Stimulated activated CD8-positive, alpha-beta memory T cell treated with anti-CD3 and anti-CD28 coated beads, Interleukin-15, amount 100 ng/mL, for 48 hours (primary cell): Measurements from ENCODE around the gene AHCYL2.
"Not testable (repeated sequence)": the region's sequence is repeated elsewhere in the genome, so short reads cannot be mapped to it uniquely, and the experiment has no call there.

Source experiments
- DNase-seq, 2 donors: peaks; one replicate each; pipeline ENCODE4 v3.0.0-alpha.2; 2020; ENCODE audit warnings: low read depth in 2 of 2

AHCYL2 gene

GRCh38 chr7:129423700-129424410 lies 199.0 kb downstream of the AHCYL2 start:
- no peak for DNase-seq

- no peak for DNase-seq
Observed at GRCh38 chr7:129426482-129426881, 201.7 kb downstream of the AHCYL2 start.

GRCh38 chr7:129427526-129428045 lies 202.8 kb downstream of the AHCYL2 start:
- DNase-seq: no peak

GRCh38 chr7:129431911-129432643 lies 207.2 kb downstream of the AHCYL2 start:
- no peak for DNase-seq

- DNase-seq: peak; percentile 90 to 92
Observed at GRCh38 chr7:129433847-129434674, 209.2 kb downstream of the AHCYL2 start, which contains the start of gene STRIP2. TSS of gene STRIP2 (plus strand) at chr7:129434432. CDS start at chr7:129434473, 41 bp downstream.

- no peak for DNase-seq
Observed at GRCh38 chr7:129434675-129435318, 210.0 kb downstream of the AHCYL2 start.

- no peak for DNase-seq
Observed at GRCh38 chr7:129435414-129435829, 210.6 kb downstream of the AHCYL2 start.

GRCh38 chr7:129436335-129436923 lies 211.6 kb downstream of the AHCYL2 start:
- DNase-seq: no peak

- no peak for DNase-seq
Observed at GRCh38 chr7:129437190-129437589, 212.4 kb downstream of the AHCYL2 start.

GRCh38 chr7:129438281-129438838 lies 213.5 kb downstream of the AHCYL2 start:
- no peak for DNase-seq

- DNase-seq: peak; percentile 53 to 58
Observed at GRCh38 chr7:129438839-129439651, 214.2 kb downstream of the AHCYL2 start.

GRCh38 chr7:129439963-129440625 lies 215.3 kb downstream of the AHCYL2 start:
- no peak for DNase-seq

GRCh38 chr7:129443612-129444011 lies 218.8 kb downstream of the AHCYL2 start:
- no peak for DNase-seq

- DNase-seq: not testable (repeated sequence)
Observed at GRCh38 chr7:129444776-129445175, 219.9 kb downstream of the AHCYL2 start.

- DNase-seq: not testable (repeated sequence)
Observed at GRCh38 chr7:129446925-129447324, 222.1 kb downstream of the AHCYL2 start.

GRCh38 chr7:129447445-129447844 lies 222.6 kb downstream of the AHCYL2 start:
- DNase-seq: not testable (repeated sequence)

- not testable (repeated sequence) for DNase-seq
Observed at GRCh38 chr7:129448608-129449007, 223.8 kb downstream of the AHCYL2 start.

- no peak for DNase-seq
Observed at GRCh38 chr7:129450295-129450694, 225.5 kb downstream of the AHCYL2 start.

- no peak for DNase-seq
Observed at GRCh38 chr7:129452589-129453231, 227.9 kb downstream of the AHCYL2 start.
